C4-2B (cell line): ENCODE data around the gene REL.

ENCODE experiments used
- CTCF ChIP-seq: fragments of 450-650 bp; conservative IDR thresholded peaks from 2 replicates; pipeline ENCODE4 v1.5.1; 2017; ENCODE audit warnings: mild to moderate bottlenecking
- ZFX ChIP-seq: fragments of 450-650 bp; IDR thresholded peaks from 2 replicates; pipeline ENCODE4 v1.6.1; 2017

GRCh38 chr2:60974652-60975051 is 93.3 kb downstream of the REL start:
- TF ChIP-seq CTCF (no peak), ZFX (no peak)
